DND-41 (cell line): Measurements from ENCODE around the gene NFKB2.

Source experiments
- EZH2 ChIP-seq: IDR thresholded peaks from 3 replicates; pipeline ENCODE4 v1.6.1; 2012; ENCODE audit warnings: borderline replicate concordance, low read depth, mild to moderate bottlenecking, moderate library complexity, low read length, inconsistent platforms; ENCODE audit not compliant: severe bottlenecking
- TF ChIP-seq, protein P1 (sequence below): IDR thresholded peaks from 2 replicates; pipeline ENCODE4 v1.5.1; 2012; ENCODE audit warnings: borderline replicate concordance, low read length, moderate library complexity, mild to moderate bottlenecking; ENCODE audit not compliant: poor library complexity, severe bottlenecking; ENCODE audit errors: extremely low read depth

DNA sequence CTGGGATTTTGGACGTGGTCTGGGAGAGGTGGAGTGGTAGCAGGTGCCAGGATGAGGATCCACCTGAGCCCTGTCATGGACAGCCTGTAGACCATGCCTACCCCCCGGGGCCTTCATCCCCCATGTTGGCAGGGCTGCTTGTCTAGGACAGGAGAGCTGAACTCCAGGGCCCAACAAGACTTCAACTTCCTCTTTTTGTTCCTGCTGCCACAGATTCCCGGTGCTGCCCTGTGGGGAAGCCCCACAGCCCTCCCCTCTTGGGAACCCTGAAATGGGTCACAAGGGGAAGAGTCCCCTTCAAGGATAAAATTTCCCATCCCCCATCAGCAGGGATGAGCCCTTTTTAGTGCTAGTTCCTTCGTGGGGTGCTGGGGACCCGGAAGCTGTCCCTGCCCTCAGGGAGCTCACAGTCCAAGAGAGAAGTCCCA lies 38.1 kb downstream of the NFKB2 start:
- TF ChIP-seq, protein P1, sequence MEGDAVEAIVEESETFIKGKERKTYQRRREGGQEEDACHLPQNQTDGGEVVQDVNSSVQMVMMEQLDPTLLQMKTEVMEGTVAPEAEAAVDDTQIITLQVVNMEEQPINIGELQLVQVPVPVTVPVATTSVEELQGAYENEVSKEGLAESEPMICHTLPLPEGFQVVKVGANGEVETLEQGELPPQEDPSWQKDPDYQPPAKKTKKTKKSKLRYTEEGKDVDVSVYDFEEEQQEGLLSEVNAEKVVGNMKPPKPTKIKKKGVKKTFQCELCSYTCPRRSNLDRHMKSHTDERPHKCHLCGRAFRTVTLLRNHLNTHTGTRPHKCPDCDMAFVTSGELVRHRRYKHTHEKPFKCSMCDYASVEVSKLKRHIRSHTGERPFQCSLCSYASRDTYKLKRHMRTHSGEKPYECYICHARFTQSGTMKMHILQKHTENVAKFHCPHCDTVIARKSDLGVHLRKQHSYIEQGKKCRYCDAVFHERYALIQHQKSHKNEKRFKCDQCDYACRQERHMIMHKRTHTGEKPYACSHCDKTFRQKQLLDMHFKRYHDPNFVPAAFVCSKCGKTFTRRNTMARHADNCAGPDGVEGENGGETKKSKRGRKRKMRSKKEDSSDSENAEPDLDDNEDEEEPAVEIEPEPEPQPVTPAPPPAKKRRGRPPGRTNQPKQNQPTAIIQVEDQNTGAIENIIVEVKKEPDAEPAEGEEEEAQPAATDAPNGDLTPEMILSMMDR: no peak
- TF ChIP-seq EZH2: no peak
